Smooth muscle cell (in vitro differentiated cells): ENCODE results near the gene ARHGAP20. TPM values are rescaled to one million over a fixed set of nuclear protein-coding genes. Genes with fewer than 3 reads are reported as not detected.
"Not testable (repeated sequence)": the region's sequence is repeated elsewhere in the genome, so short reads cannot be mapped to it uniquely, and the experiment has no call there.

Source experiments
- DNase-seq: peaks from one replicate; lab custom pipeline; 2025; ENCODE audit not compliant: unreplicated experiment; lab: John Stamatoyannopoulos, UW
- H2AFZ ChIP-seq: fragments of 200-600 bp; sonication (generic); 2 replicates; pipeline ENCODE4 v1.6.0; 2016; ENCODE audit warnings: antibody characterized with exemption, low read depth, mild to moderate bottlenecking
- H3F3A ChIP-seq: fragments of 200-600 bp; sonication (generic); 2 replicates; pipeline ENCODE4 v1.6.0; 2017; ENCODE audit warnings: antibody characterized with exemption, low read depth
- H3K27ac ChIP-seq: fragments of 200-600 bp; sonication (generic); 2 replicates; pipeline ENCODE4 v1.5.1; 2016; ENCODE audit warnings: low read depth, mild to moderate bottlenecking
- H3K27me3 ChIP-seq: fragments of 200-600 bp; sonication (generic); 2 replicates; pipeline ENCODE4 v1.6.1; 2016; ENCODE audit warnings: low read depth, mild to moderate bottlenecking
- H3K36me3 ChIP-seq: fragments of 200-600 bp; sonication (generic); 2 replicates; pipeline ENCODE4 v1.5.1; 2016; ENCODE audit warnings: low read depth
- H3K4me1 ChIP-seq: fragments of 200-600 bp; sonication (generic); 2 replicates; pipeline ENCODE4 v1.5.1; 2016; ENCODE audit warnings: low read depth
- H3K4me2 ChIP-seq: fragments of 200-600 bp; sonication (generic); 2 replicates; pipeline ENCODE4 v1.6.0; 2016; ENCODE audit warnings: mild to moderate bottlenecking
- H3K4me3 ChIP-seq: fragments of 200-600 bp; sonication (generic); 2 replicates; pipeline ENCODE4 v1.5.1; 2016; ENCODE audit warnings: mild to moderate bottlenecking
- H3K79me2 ChIP-seq: fragments of 200-600 bp; sonication (generic); 2 replicates; pipeline ENCODE4 v1.6.0; 2016; ENCODE audit warnings: low read depth, mild to moderate bottlenecking
- H3K9ac ChIP-seq: fragments of 200-600 bp; sonication (generic); 2 replicates; pipeline ENCODE4 v1.6.0; 2016; ENCODE audit warnings: low read depth
- H3K9me3 ChIP-seq: fragments of 200-600 bp; sonication (generic); replicated peaks from 2 replicates; pipeline ENCODE4 v1.5.1; 2016; ENCODE audit warnings: low read depth
- H4K20me1 ChIP-seq: fragments of 200-600 bp; sonication (generic); 2 replicates; pipeline ENCODE4 v1.6.0; 2016; ENCODE audit warnings: low read depth
- WGBS: methylation state at CpG from one replicate; pipeline ENCODE4 v1.1.7; 2016; ENCODE audit warnings: low lambda C conversion rate; 5-methylcytosine and 5-hydroxymethylcytosine counted together
- polyA plus RNA-seq: library from polyadenylated mRNA; unstranded; fragments of >200 nt; fragmentation: Nextera tagmentation; extraction: Ambion mirVana; gene quantifications from 2 replicates; pipeline ENCODE4 v1.2.1, GENCODE V29; 2016
- total RNA-seq: library from RNA; depleted of rRNA; stranded (reverse); fragments of >200 nt; gene quantifications from 2 replicates; pipeline ENCODE4 v1.2.3, GENCODE V29; 2014
- TF ChIP-seq, protein P1 (sequence below): fragments of 200-600 bp; sonication (generic); IDR thresholded peaks from 2 replicates; pipeline ENCODE4 v1.5.1; 2017; ENCODE audit warnings: borderline replicate concordance, mild to moderate bottlenecking, antibody characterized with exemption; ENCODE audit not compliant: insufficient read depth, poor library complexity, severe bottlenecking

Gene ARHGAP20
- total and polyA plus RNA-seq, 2 experiments from 2014 or later, result 0.33 to 1.6 TPM

DNA sequence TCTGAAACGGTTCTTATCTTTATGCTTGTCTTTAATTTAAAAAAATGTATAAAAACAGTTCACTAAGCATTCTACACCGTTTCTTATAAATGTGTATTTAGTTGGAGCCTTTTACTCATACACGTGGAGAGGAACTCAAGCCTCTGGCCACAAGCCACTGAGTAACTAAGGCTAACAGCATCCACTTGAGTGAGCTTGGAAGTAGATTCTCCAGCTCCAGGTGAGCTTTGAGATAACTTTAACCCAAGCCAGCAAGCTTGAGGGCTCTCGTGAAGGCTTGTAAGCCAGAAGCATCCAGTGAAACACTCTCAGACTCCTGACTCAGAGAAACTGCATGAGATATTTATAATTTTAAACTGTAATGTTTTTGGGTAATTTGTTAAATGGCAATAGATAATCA lies 82.6 kb downstream of the ARHGAP20 start:
- no peak overlapping the region for H3K4me2 ChIP-seq
- WGBS, result 77% methylated on average over 4 of the region's 4 CpGs
- DNase-seq, result no peak

DNA sequence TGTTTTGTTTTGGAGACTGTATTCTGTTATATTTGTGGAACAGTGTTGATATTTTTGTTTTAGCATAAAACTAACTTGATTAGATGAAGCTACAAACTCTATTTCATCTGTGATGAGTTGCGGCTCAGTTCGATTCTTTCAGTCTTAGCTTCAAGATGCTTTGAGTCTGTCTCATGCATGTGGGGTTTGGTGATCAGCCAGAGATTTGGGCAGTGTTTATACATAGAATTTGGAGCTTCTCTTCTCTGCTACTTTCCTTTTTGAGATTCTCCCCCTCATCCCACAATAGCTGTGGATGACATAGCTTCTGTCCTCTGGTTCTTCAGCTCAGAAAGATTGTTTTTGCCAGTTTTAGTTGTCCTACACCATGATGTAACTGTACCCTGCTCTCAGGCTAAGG lies 90.4 kb downstream of the ARHGAP20 start:
- no peak overlapping the region for H3K4me2 ChIP-seq
- H3K4me1 ChIP-seq, result no peaks in the 10 kb centered on the region
- no peaks in the 10 kb centered on the region for H3K27me3 ChIP-seq
- no peaks in the 10 kb centered on the region for H3K79me2 ChIP-seq
- H3K27ac ChIP-seq, result no peak overlapping the region
- H3K9me3 ChIP-seq, result no peaks in the 10 kb centered on the region
- no peaks in the 10 kb centered on the region for H4K20me1 ChIP-seq
- H3K36me3 ChIP-seq, result no peaks in the 10 kb centered on the region
- no peaks in the 10 kb centered on the region for H3F3A ChIP-seq
- TF ChIP-seq, protein P1, sequence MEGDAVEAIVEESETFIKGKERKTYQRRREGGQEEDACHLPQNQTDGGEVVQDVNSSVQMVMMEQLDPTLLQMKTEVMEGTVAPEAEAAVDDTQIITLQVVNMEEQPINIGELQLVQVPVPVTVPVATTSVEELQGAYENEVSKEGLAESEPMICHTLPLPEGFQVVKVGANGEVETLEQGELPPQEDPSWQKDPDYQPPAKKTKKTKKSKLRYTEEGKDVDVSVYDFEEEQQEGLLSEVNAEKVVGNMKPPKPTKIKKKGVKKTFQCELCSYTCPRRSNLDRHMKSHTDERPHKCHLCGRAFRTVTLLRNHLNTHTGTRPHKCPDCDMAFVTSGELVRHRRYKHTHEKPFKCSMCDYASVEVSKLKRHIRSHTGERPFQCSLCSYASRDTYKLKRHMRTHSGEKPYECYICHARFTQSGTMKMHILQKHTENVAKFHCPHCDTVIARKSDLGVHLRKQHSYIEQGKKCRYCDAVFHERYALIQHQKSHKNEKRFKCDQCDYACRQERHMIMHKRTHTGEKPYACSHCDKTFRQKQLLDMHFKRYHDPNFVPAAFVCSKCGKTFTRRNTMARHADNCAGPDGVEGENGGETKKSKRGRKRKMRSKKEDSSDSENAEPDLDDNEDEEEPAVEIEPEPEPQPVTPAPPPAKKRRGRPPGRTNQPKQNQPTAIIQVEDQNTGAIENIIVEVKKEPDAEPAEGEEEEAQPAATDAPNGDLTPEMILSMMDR, result no peak
- no peak overlapping the region for H3K4me3 ChIP-seq
- H3K9ac ChIP-seq, result no peak overlapping the region
- DNase-seq, result no peak
- no peak overlapping the region for H2AFZ ChIP-seq
- WGBS, result 89% methylated on average over 2 of the region's 2 CpGs

More for the DNA sequence above, 82.6 kb downstream of the ARHGAP20 start:
- H3K4me1 ChIP-seq, result no peaks in the 10 kb centered on the region
- no peaks in the 10 kb centered on the region for H3K79me2 ChIP-seq
- H3K27ac ChIP-seq, result no peak overlapping the region
- no peaks in the 10 kb centered on the region for H4K20me1 ChIP-seq
- no peaks in the 10 kb centered on the region for H3K36me3 ChIP-seq
- no peaks in the 10 kb centered on the region for H3K9me3 ChIP-seq
- no peaks in the 10 kb centered on the region for H3K27me3 ChIP-seq
- no peak overlapping the region for H3K4me3 ChIP-seq
- no peaks in the 10 kb centered on the region for H3F3A ChIP-seq
- no peak overlapping the region for H3K9ac ChIP-seq
- TF ChIP-seq, protein P1, result no peak
- no peak overlapping the region for H2AFZ ChIP-seq

DNA sequence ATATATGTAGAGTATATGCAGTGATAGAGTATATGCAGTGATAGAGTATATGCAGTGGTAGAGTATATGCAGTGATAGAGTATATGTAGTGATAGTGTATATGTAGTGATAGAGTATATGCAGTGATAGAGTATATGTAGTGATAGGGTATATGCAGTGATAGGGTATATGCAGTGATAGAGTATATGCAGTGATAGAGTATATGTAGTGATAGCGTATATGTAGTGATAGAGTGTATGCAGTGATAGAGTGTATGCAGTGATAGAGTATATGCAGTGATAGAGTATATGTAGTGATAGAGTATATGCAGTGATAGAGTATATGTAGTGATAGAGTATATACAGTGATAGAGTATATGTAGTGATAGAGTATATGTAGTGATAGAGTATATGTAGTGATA lies 92.9 kb downstream of the ARHGAP20 start:
- WGBS, result 100% methylated on average over 1 of the region's 1 CpG
- not testable (repeated sequence) for H3K4me1 ChIP-seq, H2AFZ ChIP-seq, H3K4me3 ChIP-seq, H3K4me2 ChIP-seq, H3K36me3 ChIP-seq, DNase-seq, H3F3A ChIP-seq, H3K79me2 ChIP-seq, H4K20me1 ChIP-seq, H3K27ac ChIP-seq, H3K9ac ChIP-seq, H3K27me3 ChIP-seq, H3K9me3 ChIP-seq

DNA sequence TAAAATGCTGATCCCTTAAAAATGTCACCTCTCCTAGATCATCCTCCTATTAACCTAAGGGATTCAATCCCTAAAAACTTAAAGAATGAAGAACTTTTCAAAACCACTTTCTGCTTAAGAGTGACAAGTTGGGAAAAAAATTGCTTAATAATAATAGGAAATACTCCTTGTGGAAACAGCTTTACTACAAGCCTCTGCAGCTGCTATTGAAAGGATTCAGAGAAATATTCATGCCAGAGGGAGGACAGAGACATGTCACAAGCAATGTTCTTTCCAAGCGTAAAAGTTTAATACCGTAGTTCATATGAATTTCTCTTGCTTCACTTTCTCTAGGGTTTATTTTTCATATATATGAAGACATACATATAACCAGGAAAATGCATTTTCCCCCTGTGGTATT lies 98.2 kb downstream of the ARHGAP20 start:
- H3K27ac ChIP-seq, result no peak overlapping the region
- H3K4me1 ChIP-seq, result no peaks in the 10 kb centered on the region
- H3K9me3 ChIP-seq, result no peaks in the 10 kb centered on the region
- WGBS, result 89% methylated on average over 2 of the region's 2 CpGs
- DNase-seq, result no peak
- H2AFZ ChIP-seq, result no peak overlapping the region
- H3K9ac ChIP-seq, result no peak overlapping the region
- H3K79me2 ChIP-seq, result no peaks in the 10 kb centered on the region
- H3K36me3 ChIP-seq, result no peaks in the 10 kb centered on the region
- no peaks in the 10 kb centered on the region for H4K20me1 ChIP-seq
- H3K4me3 ChIP-seq, result no peak overlapping the region
- H3K27me3 ChIP-seq, result peaks cover 4% of the 10 kb centered on the region
- no peaks in the 10 kb centered on the region for H3F3A ChIP-seq
- TF ChIP-seq, protein P1, result no peak
- H3K4me2 ChIP-seq, result no peak overlapping the region
